ENCODE results near the gene CRACDL.

CRACDL gene

DNA sequence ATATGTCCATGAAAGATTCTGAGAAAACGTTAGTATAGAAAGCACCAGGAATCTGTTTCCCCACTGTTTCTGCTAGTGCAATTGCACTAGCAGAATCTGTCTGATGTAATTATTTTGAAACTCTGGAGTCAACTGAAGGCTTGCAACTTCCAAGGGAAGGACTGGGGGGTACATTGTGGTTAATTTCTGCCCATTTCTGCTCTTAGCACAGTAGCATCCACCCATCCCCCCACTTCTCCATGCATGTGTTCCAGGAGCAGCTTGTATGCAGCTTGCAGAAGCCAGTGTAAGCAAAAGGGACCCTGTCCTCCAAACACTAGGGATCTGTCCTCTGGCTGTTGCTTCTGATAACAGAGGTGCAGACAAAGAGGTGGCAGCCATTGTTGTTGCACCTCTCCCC lies 74.4 kb downstream of the CRACDL start:
- DNase-seq (ENCODE audit: low read depth in 1 of 2, low spot score in 1 of 2): no peak

DNA sequence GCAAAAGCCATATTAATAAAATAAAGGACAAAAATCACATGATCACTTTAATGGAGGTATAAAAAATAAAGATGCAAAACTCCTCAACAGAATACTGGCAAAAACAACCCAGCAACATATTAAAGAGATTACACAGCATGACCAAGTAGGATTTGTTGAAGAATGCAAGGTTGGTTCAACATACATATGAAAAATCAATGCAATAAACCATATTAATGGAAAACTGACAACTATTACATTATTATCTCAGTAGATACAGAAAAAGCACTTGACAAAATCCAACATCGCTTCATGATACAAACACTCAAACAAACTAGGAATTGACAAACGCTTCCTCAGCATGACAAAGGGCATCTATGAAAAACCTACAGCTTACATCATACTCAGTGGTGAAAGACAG lies 76.7 kb downstream of the CRACDL start:
- no peak for DNase-seq (ENCODE audit: low read depth in 1 of 2, low spot score in 1 of 2)

DNA sequence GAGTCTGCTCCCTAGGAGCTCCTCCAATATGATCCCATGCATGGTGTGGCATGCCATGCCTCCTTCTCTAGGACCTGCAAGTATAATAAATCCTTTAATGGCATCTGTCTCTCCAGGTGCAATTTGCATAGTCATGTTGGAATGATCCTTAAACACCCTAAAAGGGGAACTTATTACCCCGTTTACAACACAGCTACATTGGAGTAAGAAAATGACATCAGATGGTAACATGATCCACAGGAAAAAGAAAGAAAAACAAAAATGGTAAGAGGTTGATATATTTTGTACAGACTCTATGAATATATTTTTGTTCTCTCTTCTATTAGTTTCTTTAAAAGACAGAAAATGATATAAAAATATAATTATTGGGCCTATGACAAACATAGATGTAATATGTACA lies 79.0 kb downstream of the CRACDL start:
- DNase-seq (ENCODE audit: low read depth in 1 of 2, low spot score in 1 of 2): no peak

DNA sequence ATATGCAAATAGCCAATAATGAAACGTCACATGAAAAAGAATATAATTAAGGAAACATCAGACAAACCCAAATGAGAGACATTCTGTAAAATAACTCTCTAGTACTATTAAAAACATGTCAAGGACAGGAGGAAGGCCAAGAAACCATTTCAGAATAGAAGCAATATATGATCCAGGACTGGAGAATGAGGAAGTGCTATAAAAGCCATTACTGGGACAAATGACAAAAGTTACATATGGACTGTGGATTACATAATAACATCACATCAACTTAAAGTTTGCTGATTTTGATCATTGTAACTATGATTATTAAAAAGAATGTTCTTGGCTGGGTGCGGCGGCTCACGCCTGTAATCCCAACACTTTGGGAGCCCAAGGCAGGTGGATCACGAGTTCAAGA lies 81.3 kb downstream of the CRACDL start:
- DNase-seq (ENCODE audit: low read depth in 1 of 2, low spot score in 1 of 2): no peak

DNA sequence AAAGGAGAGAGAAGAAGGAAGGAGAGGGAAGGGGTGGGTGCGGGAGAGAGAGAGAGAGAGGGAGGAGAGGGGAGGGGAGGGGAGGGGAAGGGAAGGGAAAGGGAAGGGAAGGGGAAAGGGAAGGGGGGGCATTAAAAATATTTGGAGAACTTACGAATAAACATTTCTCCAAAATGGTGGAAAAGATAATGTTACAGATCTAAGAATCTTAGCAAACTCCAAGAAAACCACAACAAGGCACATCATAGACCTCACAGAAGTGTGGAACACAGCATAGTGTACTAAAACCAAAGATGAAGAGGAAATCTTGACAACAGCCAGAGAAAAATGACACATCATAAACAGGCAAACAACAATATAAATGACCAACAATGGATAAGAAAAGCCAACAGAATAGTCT lies 83.1 kb downstream of the CRACDL start:
- no peak for DNase-seq (ENCODE audit: low read depth in 1 of 2, low spot score in 1 of 2)

DNA sequence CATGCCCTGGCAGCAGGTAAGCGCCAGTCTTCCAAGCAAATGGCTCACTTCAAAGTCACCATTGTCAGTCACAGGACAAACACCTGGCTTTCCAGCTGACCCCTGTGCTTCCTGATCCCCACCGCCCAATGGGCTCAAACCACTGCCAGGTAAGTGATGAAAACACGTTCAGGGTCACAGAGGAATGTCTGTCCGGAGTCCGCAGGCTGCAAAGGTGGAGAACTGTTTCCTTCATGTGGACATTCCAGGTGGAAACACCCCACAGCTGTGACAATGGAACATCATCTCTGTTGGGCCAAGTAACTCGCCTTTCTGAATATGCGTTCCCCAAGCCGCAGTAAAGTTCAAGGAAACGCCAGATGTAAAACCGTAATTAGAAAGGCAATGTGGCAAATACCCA lies 86.0 kb downstream of the CRACDL start:
- no peak for DNase-seq (ENCODE audit: low read depth in 1 of 2, low spot score in 1 of 2)

DNA sequence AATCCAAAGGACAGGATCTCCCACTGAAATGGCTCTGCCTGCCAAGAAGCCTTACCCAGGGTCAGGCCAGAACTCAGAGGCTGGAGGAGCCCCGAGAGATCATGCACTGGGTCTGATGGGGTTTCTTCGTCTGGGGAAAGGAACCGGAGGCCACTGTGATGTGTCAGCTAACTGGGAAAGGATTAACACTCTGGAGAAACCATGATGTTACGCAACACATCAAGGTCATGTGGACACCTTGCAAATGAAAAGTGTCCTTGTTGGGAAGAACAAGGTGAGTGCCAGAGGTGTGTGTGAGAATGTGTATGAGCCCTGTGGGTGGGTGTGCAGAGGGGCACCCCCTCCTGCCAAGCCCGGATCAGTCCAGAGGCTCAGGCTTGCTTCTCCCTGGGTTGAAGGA lies 86.9 kb downstream of the CRACDL start:
- DNase-seq (ENCODE audit: low read depth in 1 of 2, low spot score in 1 of 2): no peak

DNA sequence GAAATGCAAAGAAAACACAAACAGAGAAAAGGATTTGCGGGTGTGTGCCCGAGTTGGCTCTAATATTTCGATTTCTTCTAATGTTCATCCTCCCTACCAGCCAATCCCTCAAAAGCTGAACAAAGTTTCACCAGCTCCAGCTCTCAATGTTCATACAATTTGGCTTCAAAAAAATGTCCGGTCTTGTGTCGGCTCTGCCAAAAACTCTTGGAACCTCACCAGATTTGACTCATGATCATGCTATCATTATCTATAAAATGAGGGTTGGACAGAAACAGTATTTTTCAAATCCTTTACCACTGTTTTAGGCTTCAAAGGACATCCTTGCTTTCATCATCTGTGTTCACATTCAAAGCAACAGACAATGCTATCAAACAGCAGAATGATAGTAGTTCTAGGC lies 88.2 kb downstream of the CRACDL start:
- no peak for DNase-seq (ENCODE audit: low read depth in 1 of 2, low spot score in 1 of 2)

DNA sequence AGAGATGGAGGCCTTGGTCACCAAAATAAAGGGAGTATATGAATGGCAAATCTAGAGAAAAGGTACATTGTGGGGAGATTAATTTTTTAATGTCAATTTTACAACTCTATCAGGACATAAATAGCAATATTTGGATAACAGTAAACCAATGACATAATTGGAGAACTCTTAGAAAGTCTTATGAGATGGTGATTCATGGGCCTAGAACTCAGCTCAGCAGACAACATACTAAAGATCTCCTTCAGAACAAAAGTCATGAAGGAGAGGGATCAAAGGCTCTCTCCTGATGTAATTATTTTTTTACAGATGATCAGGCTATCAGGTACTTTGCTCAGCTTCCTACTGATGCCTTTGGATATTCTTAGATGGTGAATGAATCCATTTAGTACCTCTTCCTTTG lies 90.0 kb downstream of the CRACDL start:
- DNase-seq (ENCODE audit: low read depth in 1 of 2, low spot score in 1 of 2): no peak

DNA sequence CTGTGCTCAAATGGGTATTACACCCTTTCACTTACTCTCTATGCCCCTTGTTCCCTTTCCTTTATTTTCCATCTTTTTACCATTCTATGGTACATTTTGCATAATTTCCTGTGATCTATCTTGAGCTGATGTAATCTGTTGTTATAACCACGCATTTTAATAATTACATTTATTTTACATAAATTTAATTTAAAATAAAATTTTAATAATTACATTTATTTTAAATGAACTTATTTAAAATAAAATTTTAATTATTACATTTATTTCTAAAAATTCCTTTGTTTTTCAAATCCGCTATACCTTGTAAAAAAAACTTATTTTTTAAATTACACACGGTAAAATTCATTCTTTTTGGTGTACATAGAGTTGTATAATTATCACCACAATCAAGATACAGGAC lies 93.9 kb downstream of the CRACDL start:
- DNase-seq (ENCODE audit: low read depth in 1 of 2, low spot score in 1 of 2): no peak

DNA sequence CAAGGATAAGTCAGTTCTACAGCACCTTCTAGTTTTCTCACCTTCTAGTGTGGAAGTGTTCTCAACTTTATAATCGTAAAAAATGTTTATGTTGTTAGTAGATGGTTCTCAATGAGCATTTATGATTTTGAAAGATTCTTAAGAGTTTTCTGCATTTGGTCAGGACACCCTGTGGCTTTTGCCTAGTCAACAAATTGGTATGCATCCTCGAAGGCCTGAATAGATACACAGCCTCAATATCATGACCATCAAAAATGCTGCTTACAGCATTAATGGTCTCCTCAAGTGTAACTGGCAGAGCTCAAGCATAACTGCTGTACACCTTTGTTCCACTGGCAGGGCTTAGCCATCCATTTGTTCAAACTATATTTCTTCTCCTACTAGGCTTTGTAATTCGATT lies 96.7 kb downstream of the CRACDL start:
- DNase-seq (ENCODE audit: low read depth in 1 of 2, low spot score in 1 of 2): no peak

DNA sequence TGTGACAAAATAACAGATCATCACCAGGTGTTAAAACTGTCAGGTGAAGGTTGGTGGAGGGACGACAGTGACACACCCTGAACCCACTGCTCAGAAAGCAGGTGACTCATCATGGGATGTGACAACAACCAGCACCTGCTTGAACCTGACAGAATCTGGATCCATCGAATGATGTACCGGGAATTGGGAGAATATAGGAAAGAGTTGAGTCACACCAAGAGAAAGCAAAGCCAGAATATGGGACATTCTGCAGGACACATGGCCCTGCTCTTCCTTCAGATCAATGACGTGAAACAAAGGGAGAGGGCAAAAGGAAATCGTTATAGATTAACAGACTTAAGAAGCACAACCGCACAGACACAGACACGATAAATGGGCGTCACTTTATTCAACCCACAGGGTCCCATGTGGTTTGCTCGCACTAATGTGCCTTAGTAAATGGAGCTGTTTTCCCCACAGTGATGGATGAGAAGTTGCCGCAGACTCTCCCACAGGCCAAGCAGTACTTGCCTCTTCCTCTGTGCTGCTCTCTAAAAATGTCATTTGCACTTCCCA lies 100.1 kb downstream of the CRACDL start:
- peak in 1 of 2 donors; percentile 28 for DNase-seq (ENCODE audit: low read depth in 1 of 2, low spot score in 1 of 2)

DNA sequence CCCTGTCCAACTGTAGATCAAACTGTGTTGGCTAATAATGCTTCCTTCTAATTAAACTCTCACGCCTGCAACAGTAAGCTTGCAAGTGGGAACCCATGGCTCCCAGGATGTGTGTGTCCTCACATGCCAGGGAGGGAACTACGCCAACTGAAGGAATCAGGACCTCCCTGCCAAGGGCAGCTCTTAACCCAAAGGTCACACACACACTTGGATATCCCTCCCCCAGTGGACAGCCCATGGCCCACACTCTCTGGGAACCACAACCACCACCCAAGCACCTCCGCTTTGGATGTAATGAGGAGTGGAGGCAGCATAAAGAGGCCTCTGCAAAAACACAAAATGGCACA lies 102.1 kb downstream of the CRACDL start:
- DNase-seq (ENCODE audit: low read depth in 1 of 2, low spot score in 1 of 2): no peak

DNA sequence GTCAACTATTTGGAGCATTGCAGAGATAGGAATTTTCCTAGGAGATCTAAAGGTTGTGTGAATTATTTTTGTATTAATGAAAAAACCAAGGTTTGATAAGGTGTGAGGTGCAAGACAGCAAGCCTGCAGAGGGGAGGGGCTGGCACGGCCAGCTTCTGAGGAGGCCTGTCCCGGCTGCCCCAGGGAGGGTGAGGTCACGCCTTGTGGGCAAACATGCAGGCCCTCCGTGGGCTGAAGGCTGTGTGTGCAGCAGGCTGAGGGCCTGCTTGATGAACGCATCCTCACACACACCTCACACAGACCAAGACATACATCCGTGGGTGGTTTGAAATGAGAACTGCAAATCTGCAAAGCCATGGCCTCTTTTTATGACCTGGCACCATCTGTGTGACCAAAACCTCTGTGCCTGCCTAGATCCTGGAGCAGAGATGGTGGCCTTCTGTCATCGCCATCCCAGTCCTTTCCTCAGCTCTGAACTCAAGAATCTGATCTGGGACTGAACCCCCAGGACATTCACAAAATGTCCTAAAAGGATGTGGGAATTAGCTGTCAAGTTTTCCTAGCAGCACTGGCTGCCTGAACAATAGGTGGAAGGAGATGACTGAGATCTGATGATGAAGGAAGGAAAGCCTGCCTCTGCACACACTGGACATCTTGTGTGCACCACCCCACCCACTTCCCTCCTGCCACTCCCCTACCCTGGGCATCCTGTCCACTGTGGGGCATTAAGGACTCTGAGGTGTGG lies 102.7 kb downstream of the CRACDL start:
- no peak for DNase-seq (ENCODE audit: low read depth in 1 of 2, low spot score in 1 of 2)

DNA sequence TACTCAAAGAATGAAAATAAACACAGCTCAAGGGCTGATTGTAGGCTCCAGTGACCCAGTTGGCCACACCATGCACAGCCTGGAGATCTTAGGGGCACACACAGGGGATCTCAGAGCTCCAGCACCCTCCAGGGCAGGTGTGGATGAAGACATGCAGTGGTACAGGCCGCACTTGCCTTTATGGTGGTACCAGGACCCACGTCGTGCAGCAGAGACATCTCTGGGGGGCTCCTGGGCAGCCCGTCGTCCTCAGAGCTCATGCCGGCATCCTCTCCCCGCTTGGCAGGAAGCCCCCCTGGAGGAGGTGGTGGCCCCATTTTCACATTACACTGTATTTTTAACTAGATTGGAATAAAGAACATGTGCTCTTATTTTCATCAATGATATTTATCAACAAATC lies 103.9 kb downstream of the CRACDL start:
- no peak for DNase-seq (ENCODE audit: low read depth in 1 of 2, low spot score in 1 of 2)

DNA sequence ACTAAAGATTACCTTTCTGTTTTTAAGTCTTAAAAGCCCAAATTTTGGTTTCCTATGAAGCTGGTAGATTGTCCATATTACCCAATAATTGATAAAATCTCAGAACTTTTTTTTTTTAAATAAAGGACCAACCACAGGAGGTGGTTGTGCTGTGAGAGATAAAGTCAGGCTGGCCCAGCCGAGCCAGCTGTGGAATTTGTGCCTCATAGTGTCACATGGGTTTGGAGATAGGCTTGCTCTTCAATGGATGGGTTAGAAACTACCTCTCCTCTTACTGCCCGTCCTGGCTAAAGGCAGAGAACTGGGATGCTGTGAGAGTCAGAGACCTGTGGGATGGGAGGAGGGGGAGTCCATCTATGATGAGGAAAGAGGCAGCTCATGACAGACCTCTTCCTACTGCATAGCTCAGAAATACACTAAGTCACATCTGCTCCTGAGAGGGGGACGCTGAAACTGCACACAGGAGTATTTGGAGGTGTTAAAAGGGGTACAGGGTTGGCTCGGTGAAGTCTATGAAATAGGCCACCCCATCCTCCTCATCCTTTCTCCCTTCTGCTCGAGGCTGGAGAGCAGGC lies 105.4 kb downstream of the CRACDL start:
- no peak for DNase-seq (ENCODE audit: low read depth in 1 of 2, low spot score in 1 of 2)

DNA sequence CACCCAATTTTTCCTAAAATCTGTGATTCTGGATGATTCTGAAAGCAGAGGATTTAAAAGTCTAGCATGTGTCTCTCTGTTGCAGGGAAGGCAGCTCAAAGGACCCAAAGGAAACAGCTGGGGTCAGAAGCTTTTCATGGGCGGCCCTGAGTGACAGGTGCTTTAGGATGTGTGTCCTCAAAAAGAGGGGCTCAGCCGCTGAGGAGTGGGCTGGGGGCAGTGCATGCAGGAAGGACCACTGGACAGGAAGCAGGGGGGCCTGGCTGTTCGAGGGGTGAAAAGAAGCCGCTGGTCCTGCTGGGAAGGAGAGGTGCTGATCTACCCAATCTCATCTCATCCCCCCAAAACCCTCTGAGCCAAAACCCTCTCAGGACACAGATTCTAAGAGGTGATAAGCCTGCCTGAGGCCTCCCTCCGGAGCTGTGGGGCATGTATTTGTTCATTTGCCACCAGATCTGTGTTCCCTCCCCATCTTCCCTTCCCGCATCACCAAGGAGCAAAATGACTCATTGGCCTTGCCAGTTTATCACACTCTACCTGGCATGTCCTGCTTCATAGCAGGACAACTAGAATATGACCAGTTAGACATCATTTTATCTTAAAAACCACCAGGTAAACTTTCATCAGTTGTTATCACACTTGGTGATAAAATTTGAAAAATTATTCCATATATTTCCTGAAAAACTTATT lies 106.3 kb downstream of the CRACDL start:
- no peak for DNase-seq (ENCODE audit: low read depth in 1 of 2, low spot score in 1 of 2)

DNA sequence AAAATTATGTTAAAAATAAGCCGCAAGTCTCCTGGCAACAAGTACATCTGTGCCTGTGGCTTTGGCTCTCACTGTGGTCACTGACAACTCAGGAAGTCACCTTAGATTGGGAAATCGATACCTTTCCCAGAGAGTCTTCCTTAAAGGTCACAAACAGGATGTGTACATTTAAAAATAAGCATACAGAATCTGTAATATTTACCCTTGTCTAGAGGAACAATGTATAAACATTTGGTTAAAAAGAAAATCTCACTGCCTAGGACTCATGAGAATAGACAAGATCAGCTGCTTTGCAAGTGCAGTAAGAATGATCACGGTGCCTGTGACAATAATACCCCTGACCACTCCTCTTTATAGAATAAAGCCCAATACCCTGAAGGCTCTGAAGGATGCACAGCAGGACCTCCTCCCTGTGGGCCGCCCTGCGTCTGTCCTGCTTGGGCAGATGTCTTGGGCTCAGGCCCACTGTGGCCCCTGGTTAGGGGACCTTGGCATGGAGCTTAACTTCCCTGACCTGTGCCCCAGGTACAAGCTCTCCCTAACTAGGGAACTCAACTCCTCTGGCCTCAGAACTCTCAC lies 107.1 kb downstream of the CRACDL start:
- DNase-seq (ENCODE audit: low read depth in 1 of 2, low spot score in 1 of 2): no peak

DNA sequence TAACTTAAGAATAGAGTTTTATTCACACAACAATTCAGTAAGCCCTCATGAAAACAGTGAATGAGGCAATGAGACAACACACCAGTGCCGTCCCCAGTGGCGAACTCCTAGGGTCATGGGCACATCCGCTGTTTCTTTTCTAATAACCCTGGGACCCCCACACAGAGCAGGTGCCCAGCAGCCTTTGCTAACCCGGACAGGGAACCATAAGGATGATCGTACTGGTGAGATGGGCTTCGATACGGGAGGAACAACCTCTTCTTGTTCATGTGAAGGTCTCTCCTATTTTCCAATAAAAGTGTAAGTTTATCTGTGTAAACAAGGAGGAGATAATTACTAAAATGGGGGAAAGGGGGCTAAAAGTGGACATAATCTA lies 107.7 kb downstream of the CRACDL start:
- DNase-seq (ENCODE audit: low read depth in 1 of 2, low spot score in 1 of 2): no peak

DNA sequence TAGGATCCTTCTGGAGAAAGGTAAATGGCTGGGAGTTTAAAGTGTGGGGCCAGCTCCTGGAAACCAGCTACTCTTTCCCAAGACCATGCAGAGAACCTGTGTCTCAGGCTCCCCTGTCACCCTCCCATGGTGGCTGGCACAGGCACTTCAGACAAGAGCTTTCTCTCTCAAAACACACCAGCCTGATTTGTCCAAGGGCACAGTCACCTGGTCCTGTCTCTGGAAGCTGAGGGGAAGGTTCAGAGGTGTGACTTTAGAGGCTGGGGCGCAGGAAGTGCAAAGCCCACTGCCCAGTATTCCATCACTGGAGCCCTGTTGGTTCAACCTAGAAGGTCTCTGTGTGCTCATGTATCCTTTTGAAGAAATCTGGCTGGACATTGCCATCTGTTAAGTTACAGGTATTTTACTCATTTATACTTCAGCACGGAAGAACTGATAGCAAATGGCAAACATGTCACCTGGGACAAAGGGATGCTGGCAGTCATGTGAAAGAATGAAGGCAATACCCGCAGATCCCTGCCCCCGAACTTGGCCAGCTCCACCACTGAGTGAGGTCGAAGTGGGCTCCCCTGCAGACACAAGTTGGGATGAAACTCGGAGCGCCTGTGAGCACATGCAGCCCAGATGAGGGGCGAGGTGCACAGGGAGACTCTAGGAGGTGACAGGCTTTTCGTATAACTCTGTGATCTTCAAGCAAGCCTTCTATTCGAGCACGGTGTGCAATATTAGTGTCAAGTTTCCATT lies 108.2 kb downstream of the CRACDL start:
- no peak for DNase-seq (ENCODE audit: low read depth in 1 of 2, low spot score in 1 of 2)

DNA sequence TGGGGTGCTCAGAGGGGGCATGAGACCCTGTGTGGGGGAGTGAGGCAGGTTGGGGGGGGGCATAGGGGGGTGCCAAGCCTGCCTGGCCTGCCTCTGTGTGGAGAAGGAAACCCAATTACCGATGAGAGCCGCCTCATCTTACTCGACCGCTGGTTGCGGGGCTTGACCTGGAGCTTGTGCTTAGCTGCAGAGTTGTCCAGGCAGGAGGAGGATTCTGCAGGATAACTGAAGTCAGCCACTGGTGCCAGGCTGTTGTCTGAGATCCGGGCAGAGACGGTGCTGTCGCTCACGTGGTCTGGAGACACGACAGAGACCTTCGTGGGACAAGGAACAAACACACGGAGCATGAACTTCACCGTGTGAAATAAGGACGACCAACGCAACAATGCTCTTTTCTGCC lies 109.2 kb downstream of the CRACDL start:
- no peak for DNase-seq (ENCODE audit: low read depth in 1 of 2, low spot score in 1 of 2)

Data from stimulated activated CD4-positive, alpha-beta T cell treated with anti-CD3 and anti-CD28 coated beads, Interleukin-15, amount 100 ng/mL, for 1 hour (primary cell).